PC-3 (cell line): ENCODE results near the gene SLC7A7. TPM values are rescaled to one million over a fixed set of nuclear protein-coding genes. Genes with fewer than 3 reads are reported as not detected.

ENCODE experiments used
- ATAC-seq: fragments of 200-7000 bp; cut with Tn5 transposase; 2 replicates; pipeline ENCODE4 v1.9.1; 2020; ENCODE audit warnings: mild to moderate bottlenecking, moderate library complexity
- BruUV-seq: library from RNA; stranded (reverse); fragments of 400-500 nt; replicated peaks from 2 replicates; lab custom pipeline; 2021; lab: Mats Ljungman, UMichigan
- CTCF ChIA-PET: fragments of 300-600 bp; sonication (Branson Sonifier 250); formaldehyde crosslinking; loops from one replicate; lab custom pipeline; 2022; ENCODE audit warnings: antibody characterized with exemption; lab: Charles Lee
- POLR2A ChIA-PET: fragments of 300-600 bp; sonication (Branson Sonifier 250); formaldehyde crosslinking; loops from one replicate; lab custom pipeline; 2022; ENCODE audit warnings: antibody characterized with exemption; ENCODE audit not compliant: unreplicated experiment; lab: Charles Lee
- DNase-seq: peaks from one replicate; pipeline ENCODE4 v3.0.0-alpha.2; 2015
- H2AFZ ChIP-seq: fragments of 300-600 bp; sonication (generic); 2 replicates; pipeline ENCODE4 v1.6.0; 2016; ENCODE audit warnings: antibody characterized with exemption, low read length
- H3F3A ChIP-seq: fragments of 300-600 bp; sonication (generic); one replicate; pipeline ENCODE4 v1.6.0; 2017; ENCODE audit warnings: antibody characterized with exemption, low read length, control low read depth, mild to moderate bottlenecking; ENCODE audit not compliant: unreplicated experiment
- H3K27ac ChIP-seq: fragments of 300-600 bp; sonication (generic); 2 replicates; pipeline ENCODE4 v1.5.1; 2016; ENCODE audit warnings: mild to moderate bottlenecking, low read length
- H3K27me3 ChIP-seq: fragments of 300-600 bp; sonication (generic); 2 replicates; pipeline ENCODE4 v1.6.1; 2016; ENCODE audit warnings: low read length, mixed read lengths
- H3K36me3 ChIP-seq: fragments of 300-600 bp; sonication (generic); 2 replicates; pipeline ENCODE4 v1.6.1; 2016; ENCODE audit warnings: low read depth, mixed run types, low read length, mixed read lengths
- H3K4me1 ChIP-seq: fragments of 300-600 bp; sonication (generic); 2 replicates; pipeline ENCODE4 v1.5.1; 2016; ENCODE audit warnings: low read length; ENCODE audit not compliant: insufficient read depth
- H3K4me2 ChIP-seq: fragments of 300-600 bp; sonication (generic); 2 replicates; pipeline ENCODE4 v1.6.0; 2016; ENCODE audit warnings: low read length
- H3K4me3 ChIP-seq: fragments of 300-600 bp; sonication (generic); 2 replicates; pipeline ENCODE4 v1.5.1; 2016; ENCODE audit warnings: mild to moderate bottlenecking, low read length, mixed read lengths
- H3K79me2 ChIP-seq: fragments of 300-600 bp; sonication (generic); 2 replicates; pipeline ENCODE4 v1.6.1; 2017; ENCODE audit warnings: low read length, mixed read lengths
- H3K9ac ChIP-seq: fragments of 300-600 bp; sonication (generic); 2 replicates; pipeline ENCODE4 v1.6.0; 2016; ENCODE audit warnings: mild to moderate bottlenecking, low read length
- H3K9me2 ChIP-seq: fragments of 300-600 bp; sonication (generic); replicated peaks from 2 replicates; pipeline ENCODE4 v1.6.1; 2016; ENCODE audit warnings: mixed run types, low read length, mixed read lengths
- H3K9me3 ChIP-seq: fragments of 300-600 bp; sonication (generic); 2 replicates; pipeline ENCODE4 v1.6.1; 2016; ENCODE audit warnings: low read length, mixed read lengths
- H4K20me1 ChIP-seq: fragments of 300-600 bp; sonication (generic); 2 replicates; pipeline ENCODE4 v1.6.1; 2016; ENCODE audit warnings: low read length, mixed read lengths
- EZH2 ChIP-seq: fragments of 300-600 bp; sonication (generic); IDR thresholded peaks from one replicate; pipeline ENCODE4 v1.6.1; 2017; ENCODE audit warnings: antibody characterized with exemption, mild to moderate bottlenecking, low read length; ENCODE audit not compliant: unreplicated experiment
- EZH2phosphoT487 ChIP-seq: fragments of 300-600 bp; sonication (generic); IDR thresholded peaks from 2 replicates; pipeline ENCODE4 v1.6.1; 2018; ENCODE audit warnings: mild to moderate bottlenecking, antibody characterized with exemption, low read length, borderline replicate concordance
- intact Hi-C: fragments of 100-400 bp; cut with micrococcal nuclease; formaldehyde crosslinking; loops from 2 replicates; pipeline ENCODE4 v1.9.0; 2023
- total RNA-seq: library from RNA; depleted of rRNA; stranded (reverse); fragments of >200 nt; gene quantifications from 2 replicates; pipeline ENCODE4 v1.2.3, GENCODE V29; 2014
- TF ChIP-seq, protein P1 (sequence below): fragments of 300-600 bp; sonication (generic); conservative IDR thresholded peaks from 2 replicates; pipeline ENCODE4 v1.5.1; 2017; ENCODE audit warnings: antibody characterized with exemption, low read depth, mild to moderate bottlenecking, low read length

Gene SLC7A7
- total RNA-seq, 1 experiment from 2014 or later = not detected

DNA sequence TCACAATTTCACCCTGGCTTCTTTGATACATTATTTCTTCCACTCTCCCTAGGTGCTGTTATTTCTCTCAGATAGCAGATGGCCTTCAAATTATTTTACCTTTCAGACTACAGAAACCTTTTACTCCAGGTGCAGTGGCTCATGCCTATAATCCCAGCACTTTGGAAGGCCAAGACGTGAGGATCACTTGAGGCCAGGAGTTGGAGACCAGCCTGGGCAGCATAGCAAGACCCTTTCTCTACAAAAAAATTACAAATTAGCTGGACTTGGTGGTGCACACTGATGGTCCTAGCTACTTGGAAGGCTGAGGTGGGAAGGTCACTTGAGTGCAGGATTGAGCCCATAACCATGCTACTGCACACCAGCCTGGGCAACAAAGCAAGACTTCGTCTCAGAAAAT lies 23.1 kb downstream of the SLC7A7 start:
- Histone ChIP-seq H3K4me1 (peaks cover 18% of the 10 kb centered on the region), H3F3A (no peaks in the 10 kb centered on the region), H3K36me3 (no peaks in the 10 kb centered on the region), H3K9me2 (no peaks in the 10 kb centered on the region), H3K79me2 (no peaks in the 10 kb centered on the region), H3K4me2 (no peak overlapping the region), H3K9ac (no peak overlapping the region), H3K4me3 (no peak overlapping the region), H2AFZ (no peak overlapping the region), H4K20me1 (no peaks in the 10 kb centered on the region), H3K27ac (no peak overlapping the region), H3K27me3 (no peaks in the 10 kb centered on the region), H3K9me3 (no peaks in the 10 kb centered on the region)
- POLR2A ChIA-PET = no interaction called here
- BruUV-seq = no TSS peak
- CTCF ChIA-PET = no interaction called here
- intact Hi-C loops = no loop called here
- ATAC-seq (no peak), DNase-seq (no peak)
- no peak for TF ChIP-seq EZH2phosphoT487
- no peak for TF ChIP-seq EZH2
- TF ChIP-seq, protein P1, sequence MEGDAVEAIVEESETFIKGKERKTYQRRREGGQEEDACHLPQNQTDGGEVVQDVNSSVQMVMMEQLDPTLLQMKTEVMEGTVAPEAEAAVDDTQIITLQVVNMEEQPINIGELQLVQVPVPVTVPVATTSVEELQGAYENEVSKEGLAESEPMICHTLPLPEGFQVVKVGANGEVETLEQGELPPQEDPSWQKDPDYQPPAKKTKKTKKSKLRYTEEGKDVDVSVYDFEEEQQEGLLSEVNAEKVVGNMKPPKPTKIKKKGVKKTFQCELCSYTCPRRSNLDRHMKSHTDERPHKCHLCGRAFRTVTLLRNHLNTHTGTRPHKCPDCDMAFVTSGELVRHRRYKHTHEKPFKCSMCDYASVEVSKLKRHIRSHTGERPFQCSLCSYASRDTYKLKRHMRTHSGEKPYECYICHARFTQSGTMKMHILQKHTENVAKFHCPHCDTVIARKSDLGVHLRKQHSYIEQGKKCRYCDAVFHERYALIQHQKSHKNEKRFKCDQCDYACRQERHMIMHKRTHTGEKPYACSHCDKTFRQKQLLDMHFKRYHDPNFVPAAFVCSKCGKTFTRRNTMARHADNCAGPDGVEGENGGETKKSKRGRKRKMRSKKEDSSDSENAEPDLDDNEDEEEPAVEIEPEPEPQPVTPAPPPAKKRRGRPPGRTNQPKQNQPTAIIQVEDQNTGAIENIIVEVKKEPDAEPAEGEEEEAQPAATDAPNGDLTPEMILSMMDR = no peak

DNA sequence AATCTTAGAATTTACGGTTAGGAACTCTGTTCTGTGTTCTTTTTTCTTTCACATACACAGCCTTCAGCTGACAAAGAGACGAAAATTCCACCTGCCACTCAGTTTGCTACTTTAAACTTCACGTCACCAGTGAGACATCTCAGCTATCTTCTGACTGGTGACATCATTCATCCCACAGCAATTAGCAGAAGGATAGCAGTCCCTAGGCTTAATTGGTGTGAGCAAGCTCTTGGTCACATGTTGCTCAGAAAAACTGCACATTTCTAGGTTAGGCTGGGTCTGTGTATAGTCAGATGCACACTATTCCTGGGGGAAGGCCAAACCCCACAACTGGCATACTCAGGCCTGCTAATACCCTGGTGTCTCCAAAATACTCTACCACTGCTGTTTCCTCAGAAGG lies 23.9 kb downstream of the SLC7A7 start:
- H3K4me1 ChIP-seq = peaks cover 18% of the 10 kb centered on the region
- intact Hi-C loops = no loop called here
- no peaks in the 10 kb centered on the region for H3F3A ChIP-seq
- no peak overlapping the region for H3K4me3 ChIP-seq
- no TSS peak for BruUV-seq
- no peaks in the 10 kb centered on the region for H3K27me3 ChIP-seq
- no peaks in the 10 kb centered on the region for H3K79me2 ChIP-seq
- H3K9me2 ChIP-seq = no peaks in the 10 kb centered on the region
- TF ChIP-seq, protein P1 = no peak
- TF ChIP-seq EZH2phosphoT487 (no peak), EZH2 (no peak)
- ATAC-seq (peak; percentile 57), DNase-seq (peak; percentile 50)
- no peak overlapping the region for H3K4me2 ChIP-seq
- CTCF ChIA-PET = interaction anchor here (0.7 kb wide), 1 partner anchor 68 kb away, joined by 8 read pairs; no protein-coding TSS in a partner anchor
- POLR2A ChIA-PET = no interaction called here
- no peak overlapping the region for H3K27ac ChIP-seq
- H3K9ac ChIP-seq = no peak overlapping the region
- H3K36me3 ChIP-seq = no peaks in the 10 kb centered on the region
- peak overlapping the region; percentile 34; the same call in 1 of the 2 replicates for H2AFZ ChIP-seq
- no peaks in the 10 kb centered on the region for H3K9me3 ChIP-seq
- H4K20me1 ChIP-seq = no peaks in the 10 kb centered on the region

DNA sequence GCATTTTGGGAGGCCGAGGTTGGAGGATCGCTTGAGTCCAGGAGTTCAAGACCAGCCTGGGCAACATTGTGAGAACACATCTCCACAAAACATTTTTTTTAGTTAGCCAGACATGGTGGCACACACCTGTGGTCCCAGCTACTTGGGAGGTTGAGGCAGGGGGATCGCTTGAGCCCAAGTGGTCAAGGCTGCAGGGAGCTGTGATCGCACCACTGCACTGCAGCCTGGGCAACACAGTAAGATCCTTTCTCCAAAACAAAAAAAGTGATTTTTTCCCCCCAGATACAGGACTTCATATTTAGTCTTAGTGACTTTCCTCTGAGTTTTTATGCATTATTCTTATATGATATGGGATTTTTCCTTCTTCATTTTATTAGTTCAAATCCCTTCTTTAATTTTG lies 28.6 kb downstream of the SLC7A7 start:
- DNase-seq = no peak
- H3K27ac ChIP-seq = no peak overlapping the region
- H4K20me1 ChIP-seq = no peaks in the 10 kb centered on the region
- POLR2A ChIA-PET = no interaction called here
- H3K9me3 ChIP-seq = no peaks in the 10 kb centered on the region
- peaks cover 20% of the 10 kb centered on the region for H3K4me1 ChIP-seq
- H3F3A ChIP-seq = no peaks in the 10 kb centered on the region
- H3K9me2 ChIP-seq = no peaks in the 10 kb centered on the region
- intact Hi-C loops = no loop called here
- no peak for TF ChIP-seq EZH2phosphoT487
- TF ChIP-seq, protein P1 = no peak
- no peak for TF ChIP-seq EZH2
- no peak overlapping the region for H3K4me3 ChIP-seq
- no peak overlapping the region for H2AFZ ChIP-seq
- no peaks in the 10 kb centered on the region for H3K79me2 ChIP-seq
- H3K36me3 ChIP-seq = no peaks in the 10 kb centered on the region
- H3K9ac ChIP-seq = no peak overlapping the region
- BruUV-seq = no TSS peak
- no peak for ATAC-seq
- CTCF ChIA-PET = no interaction called here
- H3K4me2 ChIP-seq = no peak overlapping the region
- H3K27me3 ChIP-seq = no peaks in the 10 kb centered on the region
